Body of pancreas (tissue), 4 donors: ENCODE results near the gene DIS3L.

Source experiments
- POLR2A ChIP-seq, 3 donors: fragments of 450-650 bp; IDR thresholded peaks; one replicate each; pipeline ENCODE4 v1.6.1; 2016; ENCODE audit warnings: antibody characterized with exemption in 3 of 3, mild to moderate bottlenecking in 2 of 3
- TF ChIP-seq, protein P1 (sequence below), 7 experiments: fragments of 450-650 bp in 4 of 7; fragments of 200-600 bp in 3 of 7; sonication (generic) in 3 of 7; IDR thresholded peaks; one replicate each; pipeline ENCODE4 v1.5.1; 2016 to 2019; ENCODE audit warnings: antibody characterized with exemption in 7 of 7

DNA sequence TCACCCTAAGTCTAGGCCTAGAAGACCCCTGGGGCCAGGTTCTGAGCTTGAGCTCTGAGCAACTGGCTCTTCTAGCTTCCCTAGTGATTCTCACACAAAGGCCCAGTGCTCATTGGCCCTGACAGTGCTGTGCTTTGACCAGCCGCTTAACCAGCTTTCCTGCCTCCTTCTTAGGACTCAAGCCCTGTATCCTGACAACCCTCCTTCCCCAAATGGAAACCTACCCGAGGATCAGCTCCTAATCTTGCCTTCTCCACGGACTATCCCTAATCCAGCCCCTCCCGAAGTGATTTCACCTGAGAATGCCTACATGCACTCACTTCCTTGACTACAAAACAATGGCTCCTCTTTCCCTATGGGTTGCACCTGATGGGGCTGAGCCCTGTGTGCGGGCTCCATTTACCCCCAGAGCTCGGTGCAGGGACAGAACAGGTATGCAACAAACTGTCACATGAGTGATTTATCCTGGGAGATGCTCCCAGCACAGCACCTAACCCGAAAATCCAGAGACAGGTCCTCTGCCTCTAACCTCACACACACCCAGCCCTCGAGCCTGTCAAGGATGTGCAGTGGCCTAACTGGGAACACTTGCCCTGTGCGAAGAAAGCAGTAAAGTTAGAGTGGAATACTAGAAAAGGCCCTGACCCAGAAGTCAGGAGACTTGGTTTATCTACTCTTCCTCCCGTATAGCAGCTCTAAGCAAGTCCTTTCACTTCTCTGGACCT, 42.1 kb upstream of the DIS3L start:
- TF ChIP-seq, protein P1, sequence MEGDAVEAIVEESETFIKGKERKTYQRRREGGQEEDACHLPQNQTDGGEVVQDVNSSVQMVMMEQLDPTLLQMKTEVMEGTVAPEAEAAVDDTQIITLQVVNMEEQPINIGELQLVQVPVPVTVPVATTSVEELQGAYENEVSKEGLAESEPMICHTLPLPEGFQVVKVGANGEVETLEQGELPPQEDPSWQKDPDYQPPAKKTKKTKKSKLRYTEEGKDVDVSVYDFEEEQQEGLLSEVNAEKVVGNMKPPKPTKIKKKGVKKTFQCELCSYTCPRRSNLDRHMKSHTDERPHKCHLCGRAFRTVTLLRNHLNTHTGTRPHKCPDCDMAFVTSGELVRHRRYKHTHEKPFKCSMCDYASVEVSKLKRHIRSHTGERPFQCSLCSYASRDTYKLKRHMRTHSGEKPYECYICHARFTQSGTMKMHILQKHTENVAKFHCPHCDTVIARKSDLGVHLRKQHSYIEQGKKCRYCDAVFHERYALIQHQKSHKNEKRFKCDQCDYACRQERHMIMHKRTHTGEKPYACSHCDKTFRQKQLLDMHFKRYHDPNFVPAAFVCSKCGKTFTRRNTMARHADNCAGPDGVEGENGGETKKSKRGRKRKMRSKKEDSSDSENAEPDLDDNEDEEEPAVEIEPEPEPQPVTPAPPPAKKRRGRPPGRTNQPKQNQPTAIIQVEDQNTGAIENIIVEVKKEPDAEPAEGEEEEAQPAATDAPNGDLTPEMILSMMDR (IDR thresholded peaks at IDR 0.05), result no peak
- TF ChIP-seq POLR2A (IDR thresholded peaks at IDR 0.05), result no peak
